HCT116 (cell line): ENCODE measurements around the gene PGR. TPM values are rescaled to one million over a fixed set of nuclear protein-coding genes. Genes with fewer than 3 reads are reported as not detected.

Experiments used
- ATAC-seq: fragments of 200-7000 bp; cut with Tn5 transposase; 2 replicates; pipeline ENCODE4 v1.9.1; 2020; ENCODE audit warnings: mild to moderate bottlenecking, moderate library complexity
- BruUV-seq: library from RNA; stranded (reverse); fragments of 400-500 nt; replicated peaks from 2 replicates; lab custom pipeline; 2021; lab: Mats Ljungman, UMichigan
- CTCF ChIA-PET: fragments of 300-600 bp; sonication (Branson Sonifier 250); formaldehyde crosslinking; loops from one replicate; lab custom pipeline; 2021; ENCODE audit warnings: antibody characterized with exemption; lab: Charles Lee
- POLR2A ChIA-PET: fragments of 300-600, 350-600 bp; sonication (Branson Sonifier 250); formaldehyde crosslinking; loops from one replicate; lab custom pipeline; 2021; ENCODE audit warnings: antibody characterized with exemption; lab: Charles Lee
- RAD21 ChIA-PET, 2 experiments: fragments of 300-600 bp; sonication (Branson Sonifier 250); formaldehyde crosslinking; loops; one replicate each; lab custom pipeline; 2023; ENCODE audit warnings: low total read pairs in 2 of 2; ENCODE audit not compliant: uncharacterized antibody in 2 of 2, unreplicated experiment in 2 of 2, low non-redundant PET in 1 of 2; lab: Charles Lee
- DNase-seq: peaks from one replicate; pipeline ENCODE4 v3.0.0-alpha.2; 2010; ENCODE audit warnings: low read depth, low spot score
- H2AFZ ChIP-seq: fragments of 200-600 bp; shearing (Covaris generic), sonication (generic); 2 replicates; pipeline ENCODE4 v1.6.1; 2017; ENCODE audit warnings: low read depth, mixed run types, mixed read lengths, antibody characterized with exemption, low read length; ENCODE audit not compliant: poor library complexity, severe bottlenecking
- H3K27ac ChIP-seq: 2 replicates; pipeline ENCODE4 v1.5.1; 2012; ENCODE audit warnings: low read depth, low read length
- H3K27me3 ChIP-seq: fragments of 200-600 bp; sonication (generic); 2 replicates; pipeline ENCODE4 v1.6.1; 2016; ENCODE audit warnings: mixed run types, low read length, mixed read lengths; ENCODE audit not compliant: insufficient read depth
- H3K36me3 ChIP-seq, 2 experiments: fragments of 200-500 bp in 1 of 2; fragments of 200-600 bp in 1 of 2; sonication (Bioruptor generic) in 1 of 2; sonication (generic) in 1 of 2; 2 replicates each; pipeline versions ENCODE4 v1.5.1 to v1.6.1; 2014 to 2016; ENCODE audit warnings: low read length in 2 of 2, inconsistent platforms in 1 of 2, mixed read lengths in 1 of 2, mixed run types in 1 of 2; ENCODE audit not compliant: insufficient read depth in 2 of 2, control insufficient read depth in 1 of 2
- H3K4me1 ChIP-seq, 2 experiments: fragments of 200-600 bp in 1 of 2; sonication (generic) in 1 of 2; 2 replicates each; pipeline versions ENCODE4 v1.5.1 to v1.6.1; 2012 to 2017; ENCODE audit warnings: low read length in 2 of 2, inconsistent platforms in 1 of 2, mild to moderate bottlenecking in 1 of 2, mixed read lengths in 1 of 2, mixed run types in 1 of 2, moderate library complexity in 1 of 2; ENCODE audit not compliant: insufficient read depth in 2 of 2, control insufficient read depth in 1 of 2
- H3K4me2 ChIP-seq: fragments of 200-600 bp; sonication (generic); 2 replicates; pipeline ENCODE4 v1.6.1; 2017; ENCODE audit warnings: mixed run types, low read length, mixed read lengths
- H3K4me3 ChIP-seq, 2 experiments: fragments of 200-600 bp in 1 of 2; sonication (generic) in 1 of 2; replicated peaks in 1 of 2; 2 replicates each; pipeline ENCODE4 v1.5.1; 2011 to 2016; ENCODE audit warnings: low read length in 2 of 2, control low read depth in 1 of 2, low read depth in 1 of 2, mild to moderate bottlenecking in 1 of 2, mixed read lengths in 1 of 2, mixed run types in 1 of 2
- H3K79me2 ChIP-seq: fragments of 200-600 bp; sonication (generic); 2 replicates; pipeline ENCODE4 v1.6.1; 2017; ENCODE audit warnings: mild to moderate bottlenecking, mixed run types, low read length, moderate library complexity, mixed read lengths; ENCODE audit not compliant: insufficient read depth
- H3K9ac ChIP-seq: fragments of 200-600 bp; sonication (generic); 2 replicates; pipeline ENCODE4 v1.6.1; 2016; ENCODE audit warnings: low read length, mixed read lengths
- H3K9me2 ChIP-seq: fragments of 200-600 bp; sonication (generic), shearing (Covaris generic); 2 replicates; pipeline ENCODE4 v1.6.1; 2017; ENCODE audit warnings: mixed run types, mild to moderate bottlenecking, moderate library complexity; ENCODE audit not compliant: insufficient read depth
- H3K9me3 ChIP-seq, 2 experiments: fragments of 200-500 bp in 1 of 2; fragments of 200-600 bp in 1 of 2; sonication (Bioruptor generic) in 1 of 2; sonication (generic) in 1 of 2; 2 replicates each; pipeline ENCODE4 v1.6.1; 2014 to 2017; ENCODE audit warnings: low read length in 2 of 2, mixed read lengths in 2 of 2, inconsistent platforms in 1 of 2, low read depth in 1 of 2, mild to moderate bottlenecking in 1 of 2, mixed run types in 1 of 2, moderate library complexity in 1 of 2; ENCODE audit not compliant: control insufficient read depth in 1 of 2, insufficient read depth in 1 of 2
- H4K20me1 ChIP-seq: fragments of 200-600 bp; sonication (generic), shearing (Covaris generic); 2 replicates; pipeline ENCODE4 v1.6.1; 2017; ENCODE audit warnings: mixed run types, mild to moderate bottlenecking, moderate library complexity; ENCODE audit not compliant: insufficient read depth
- CBX3 ChIP-seq: IDR thresholded peaks from 2 replicates; pipeline ENCODE4 v1.6.1; 2012; ENCODE audit warnings: low read depth
- CEBPB ChIP-seq: IDR thresholded peaks from 2 replicates; pipeline ENCODE4 v1.6.1; 2012; ENCODE audit warnings: low read depth
- EGR1 ChIP-seq: IDR thresholded peaks from 2 replicates; pipeline ENCODE4 v1.6.1; 2012; ENCODE audit warnings: low read depth
- ELF1 ChIP-seq: IDR thresholded peaks from 2 replicates; pipeline ENCODE4 v1.6.1; 2012; ENCODE audit warnings: low read depth, borderline replicate concordance
- EZH2 ChIP-seq: fragments of 200-600 bp; sonication (generic); IDR thresholded peaks from 2 replicates; pipeline ENCODE4 v1.6.1; 2017; ENCODE audit warnings: antibody characterized with exemption, mixed run types
- EZH2phosphoT487 ChIP-seq: fragments of 200-600 bp; IDR thresholded peaks from 2 replicates; pipeline ENCODE4 v1.6.1; 2018; ENCODE audit warnings: antibody characterized with exemption, borderline replicate concordance
- FOSL1 ChIP-seq: IDR thresholded peaks from 2 replicates; pipeline ENCODE4 v1.6.1; 2012; ENCODE audit warnings: low read depth
- JUND ChIP-seq: IDR thresholded peaks from 2 replicates; pipeline ENCODE4 v1.6.1; 2012
- POLR2A ChIP-seq: IDR thresholded peaks from 2 replicates; pipeline ENCODE4 v1.7.0; 2011; ENCODE audit warnings: borderline replicate concordance; ENCODE audit not compliant: insufficient read depth, insufficient read length; ENCODE audit errors: extremely low read depth
- RAD21 ChIP-seq: IDR thresholded peaks from 2 replicates; pipeline ENCODE4 v1.6.1; 2012; ENCODE audit warnings: low read depth, mild to moderate bottlenecking
- SP1 ChIP-seq: IDR thresholded peaks from 2 replicates; pipeline ENCODE4 v1.6.1; 2012; ENCODE audit warnings: low read depth
- SRF ChIP-seq: IDR thresholded peaks from 2 replicates; pipeline ENCODE4 v1.6.1; 2012; ENCODE audit warnings: low read depth
- TCF7L2 ChIP-seq: IDR thresholded peaks from 2 replicates; pipeline ENCODE4 v1.7.0; 2011; ENCODE audit warnings: borderline replicate concordance, inconsistent platforms; ENCODE audit not compliant: insufficient read depth, insufficient read length; ENCODE audit errors: extremely low read depth
- YY1 ChIP-seq: IDR thresholded peaks from 2 replicates; pipeline ENCODE4 v1.6.1; 2011; ENCODE audit warnings: low read length, low read depth, moderate library complexity, mild to moderate bottlenecking; ENCODE audit not compliant: insufficient replicate concordance; ENCODE audit errors: extremely low read depth
- ZFX ChIP-seq: fragments of 450-650 bp; IDR thresholded peaks from 2 replicates; pipeline ENCODE4 v1.6.1; 2017
- ZNF274 ChIP-seq: fragments of 200-500 bp; sonication (Bioruptor generic); IDR thresholded peaks from 2 replicates; pipeline ENCODE4 v1.6.1; 2014; ENCODE audit warnings: mild to moderate bottlenecking, low read depth, low read length, inconsistent platforms
- intact Hi-C: fragments of 100-400 bp; cut with micrococcal nuclease; formaldehyde crosslinking; loops from 2 replicates; pipeline ENCODE4 v1.10.0; 2022
- total RNA-seq: library from RNA; stranded (reverse); gene quantifications from one replicate; pipeline ENCODE4 v1.2.1, GENCODE V29; 2021; ENCODE audit not compliant: unreplicated experiment
- TF ChIP-seq, protein P1 (sequence below): IDR thresholded peaks from 2 replicates; pipeline ENCODE4 v1.6.1; 2011; ENCODE audit warnings: mild to moderate bottlenecking, low read length, moderate library complexity; ENCODE audit not compliant: insufficient replicate concordance; ENCODE audit errors: extremely low read depth
- TF ChIP-seq, protein P2 (sequence below): IDR thresholded peaks from 2 replicates; pipeline ENCODE4 v1.6.1; 2012
- TF ChIP-seq, protein P3 (sequence below): IDR thresholded peaks from 2 replicates; pipeline ENCODE4 v1.6.1; 2012

PGR gene
- total RNA-seq, 1 experiment from 2014 or later, result not detected

DNA sequence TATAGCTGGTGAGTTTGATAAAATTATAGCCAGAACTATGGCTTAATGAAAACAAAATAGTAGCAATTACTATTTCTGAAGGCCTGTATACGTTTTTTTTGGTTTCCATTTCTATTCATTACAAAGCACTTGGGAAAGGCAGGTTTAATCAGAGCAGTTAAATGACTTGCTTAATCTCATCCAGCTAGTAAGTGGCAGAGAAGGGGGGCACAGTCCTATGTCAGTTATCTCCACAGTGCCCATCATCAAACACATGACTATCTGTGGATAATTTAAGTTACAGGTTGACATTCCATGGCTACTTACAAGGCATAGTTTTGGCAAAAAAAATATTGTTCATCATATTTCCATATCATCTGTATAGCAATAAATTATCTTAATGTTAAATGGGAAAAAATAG is 93.7 kb downstream of the PGR start:
- ChIA-PET RAD21 (no interaction called here), POLR2A (no interaction called here), CTCF (no interaction called here)
- no TSS peak for BruUV-seq
- Histone ChIP-seq H3K9me2 (no peaks in the 10 kb centered on the region), H3K9ac (no peak overlapping the region), H3K4me2 (no peak overlapping the region), H3K9me3 (no peaks in the 10 kb centered on the region), H2AFZ (no peak overlapping the region), H3K4me3 (no peak overlapping the region), H3K4me1 (no peaks in the 10 kb centered on the region), H4K20me1 (no peaks in the 10 kb centered on the region), H3K36me3 (no peaks in the 10 kb centered on the region), H3K27me3 (no peaks in the 10 kb centered on the region), H3K79me2 (no peaks in the 10 kb centered on the region), H3K27ac (no peak overlapping the region)
- intact Hi-C loops, result no loop called here
- TF ChIP-seq CEBPB, result no peak
- TF ChIP-seq TCF7L2, result no peak
- TF ChIP-seq SP1, result no peak
- TF ChIP-seq SRF, result no peak
- DNase-seq, result no peak
- no peak for ATAC-seq

DNA sequence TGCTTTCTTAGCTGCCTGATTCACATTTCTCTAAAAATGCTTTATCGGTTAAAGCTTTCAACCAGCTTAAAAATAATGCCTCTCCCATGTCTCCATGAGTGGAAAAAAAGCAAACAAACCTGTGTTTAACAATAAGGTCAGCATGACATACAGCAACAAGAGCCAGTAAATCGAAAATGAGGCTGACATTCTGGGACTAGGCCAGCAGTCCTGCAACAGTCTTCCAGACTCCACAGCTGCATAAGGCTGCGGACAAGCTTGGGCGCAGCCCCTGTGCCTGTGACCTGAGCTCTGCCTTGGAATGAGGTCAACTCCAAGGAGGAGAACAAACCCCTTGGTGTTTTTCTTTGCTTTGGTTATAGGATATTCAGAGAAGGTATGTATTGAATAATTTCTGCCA is 95.5 kb downstream of the PGR start:
- Histone ChIP-seq H3K36me3 (no peaks in the 10 kb centered on the region), H3K79me2 (no peaks in the 10 kb centered on the region), H3K27me3 (no peaks in the 10 kb centered on the region), H3K9me2 (no peaks in the 10 kb centered on the region), H3K4me3 (no peak overlapping the region), H2AFZ (no peak overlapping the region)
- CTCF ChIA-PET, result no interaction called here
- POLR2A ChIA-PET, result no interaction called here
- BruUV-seq, result no TSS peak
- intact Hi-C loops, result no loop called here
- RAD21 ChIA-PET, result no interaction called here
- TF ChIP-seq JUND (no peak), FOSL1 (no peak), EGR1 (no peak), ZFX (no peak), POLR2A (no peak), CEBPB (no peak), YY1 (no peak), CBX3 (no peak), RAD21 (no peak), TCF7L2 (no peak), ELF1 (no peak), EZH2 (no peak), EZH2phosphoT487 (no peak), ZNF274 (no peak)
- TF ChIP-seq, protein P1, sequence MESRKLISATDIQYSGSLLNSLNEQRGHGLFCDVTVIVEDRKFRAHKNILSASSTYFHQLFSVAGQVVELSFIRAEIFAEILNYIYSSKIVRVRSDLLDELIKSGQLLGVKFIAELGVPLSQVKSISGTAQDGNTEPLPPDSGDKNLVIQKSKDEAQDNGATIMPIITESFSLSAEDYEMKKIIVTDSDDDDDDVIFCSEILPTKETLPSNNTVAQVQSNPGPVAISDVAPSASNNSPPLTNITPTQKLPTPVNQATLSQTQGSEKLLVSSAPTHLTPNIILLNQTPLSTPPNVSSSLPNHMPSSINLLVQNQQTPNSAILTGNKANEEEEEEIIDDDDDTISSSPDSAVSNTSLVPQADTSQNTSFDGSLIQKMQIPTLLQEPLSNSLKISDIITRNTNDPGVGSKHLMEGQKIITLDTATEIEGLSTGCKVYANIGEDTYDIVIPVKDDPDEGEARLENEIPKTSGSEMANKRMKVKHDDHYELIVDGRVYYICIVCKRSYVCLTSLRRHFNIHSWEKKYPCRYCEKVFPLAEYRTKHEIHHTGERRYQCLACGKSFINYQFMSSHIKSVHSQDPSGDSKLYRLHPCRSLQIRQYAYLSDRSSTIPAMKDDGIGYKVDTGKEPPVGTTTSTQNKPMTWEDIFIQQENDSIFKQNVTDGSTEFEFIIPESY, result no peak
- TF ChIP-seq, protein P2, sequence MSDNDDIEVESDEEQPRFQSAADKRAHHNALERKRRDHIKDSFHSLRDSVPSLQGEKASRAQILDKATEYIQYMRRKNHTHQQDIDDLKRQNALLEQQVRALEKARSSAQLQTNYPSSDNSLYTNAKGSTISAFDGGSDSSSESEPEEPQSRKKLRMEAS, result no peak
- TF ChIP-seq, protein P3, sequence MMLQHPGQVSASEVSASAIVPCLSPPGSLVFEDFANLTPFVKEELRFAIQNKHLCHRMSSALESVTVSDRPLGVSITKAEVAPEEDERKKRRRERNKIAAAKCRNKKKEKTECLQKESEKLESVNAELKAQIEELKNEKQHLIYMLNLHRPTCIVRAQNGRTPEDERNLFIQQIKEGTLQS, result no peak
- TF ChIP-seq, all 23 proteins: peak for 0
- Histone ChIP-seq H3K4me2 (no peak overlapping the region), H3K27ac (no peak overlapping the region), H3K9me3 (no peaks in the 10 kb centered on the region), H3K4me1 (no peaks in the 10 kb centered on the region), H3K9ac (no peak overlapping the region), H4K20me1 (no peaks in the 10 kb centered on the region)
- DNase-seq, result no peak
- no peak for ATAC-seq
